Measurements from ENCODE around the gene TNN. TPM values are rescaled to one million over a fixed set of nuclear protein-coding genes. Genes with fewer than 3 reads are reported as not detected.

The TNN gene
- total and polyA plus RNA-seq, 2 donors (not counting 1 experiment from before 2014, with no cell fraction given), result not detected

GRCh38 chr1:175129182-175129581 lies 61.5 kb downstream of the TNN start:
- no peak overlapping the region for H3K4me2 ChIP-seq (ENCODE audit: extremely low read depth, insufficient read depth, low read length)
- H3K27me3 ChIP-seq (ENCODE audit: control insufficient read depth, insufficient read depth, low read length), result no peaks in the 10 kb centered on the region
- H3K36me3 ChIP-seq (ENCODE audit: control insufficient read depth, insufficient read depth, low read length), result no peaks in the 10 kb centered on the region
- H3K4me3 ChIP-seq (replicated peaks in 1 of 4; ENCODE audit: control extremely low read depth in 1 of 4, insufficient read depth in 1 of 4, low read depth in 3 of 4, low read length in 4 of 4), result no peak overlapping the region
- no peak overlapping the region for H3K27ac ChIP-seq (ENCODE audit: insufficient read depth, low read length)
- no peaks in the 10 kb centered on the region for H4K20me1 ChIP-seq (ENCODE audit: control insufficient read depth, extremely low read depth, insufficient read depth, low read length)
- no peaks in the 10 kb centered on the region for H3K79me2 ChIP-seq (ENCODE audit: control insufficient read depth, insufficient read depth, low read length)
- H3K4me1 ChIP-seq (ENCODE audit: control insufficient read depth, extremely low read depth, insufficient read depth, low read length), result peaks cover 2% of the 10 kb centered on the region
- no peak for TF ChIP-seq EZH2 (IDR thresholded peaks at IDR 0.05; ENCODE audit: low read length, missing control alignments)
- no peak for TF ChIP-seq CTCF (conservative IDR thresholded peaks at IDR 0.05 in 1 of 2, IDR thresholded peaks at IDR 0.05 in 1 of 2; ENCODE audit: low read depth in 1 of 2, low read length in 2 of 2)
- H3K9me3 ChIP-seq (ENCODE audit: control insufficient read depth, insufficient read depth, low read depth, low read length), result no peaks in the 10 kb centered on the region
- H2AFZ ChIP-seq (ENCODE audit: low read length), result no peak overlapping the region
- no peak overlapping the region for H3K9ac ChIP-seq (ENCODE audit: insufficient read depth, low read length)
- DNase-seq (ENCODE audit: low read depth in 2 of 2), result peak; percentile 29 to 77

- Histone ChIP-seq H3K79me2 (ENCODE audit: control insufficient read depth, insufficient read depth, low read length) (no peaks in the 10 kb centered on the region), H3K27ac (ENCODE audit: insufficient read depth, low read length) (no peak overlapping the region), H3K27me3 (ENCODE audit: control insufficient read depth, insufficient read depth, low read length) (no peaks in the 10 kb centered on the region), H3K4me3 (replicated peaks in 1 of 4; ENCODE audit: control extremely low read depth in 1 of 4, insufficient read depth in 1 of 4, low read depth in 3 of 4, low read length in 4 of 4) (no peak overlapping the region), H3K9me3 (ENCODE audit: control insufficient read depth, insufficient read depth, low read depth, low read length) (no peaks in the 10 kb centered on the region), H3K9ac (ENCODE audit: insufficient read depth, low read length) (no peak overlapping the region), H3K36me3 (ENCODE audit: control insufficient read depth, insufficient read depth, low read length) (no peaks in the 10 kb centered on the region), H4K20me1 (ENCODE audit: control insufficient read depth, extremely low read depth, insufficient read depth, low read length) (no peaks in the 10 kb centered on the region), H3K4me2 (ENCODE audit: extremely low read depth, insufficient read depth, low read length) (no peak overlapping the region), H3K4me1 (ENCODE audit: control insufficient read depth, extremely low read depth, insufficient read depth, low read length) (peaks cover 2% of the 10 kb centered on the region), H2AFZ (ENCODE audit: low read length) (no peak overlapping the region)
- no peak for DNase-seq (ENCODE audit: low read depth in 2 of 2)
- TF ChIP-seq CTCF (conservative IDR thresholded peaks at IDR 0.05 in 1 of 2, IDR thresholded peaks at IDR 0.05 in 1 of 2; ENCODE audit: low read depth in 1 of 2, low read length in 2 of 2) (no peak), EZH2 (IDR thresholded peaks at IDR 0.05; ENCODE audit: low read length, missing control alignments) (no peak)
Measured at GRCh38 chr1:175129644-175129996, 62.0 kb downstream of the TNN start.

GRCh38 chr1:175129997-175130648 lies 62.5 kb downstream of the TNN start:
- Histone ChIP-seq H2AFZ (ENCODE audit: low read length) (no peak overlapping the region), H3K4me1 (ENCODE audit: control insufficient read depth, extremely low read depth, insufficient read depth, low read length) (peaks cover 2% of the 10 kb centered on the region), H3K9me3 (ENCODE audit: control insufficient read depth, insufficient read depth, low read depth, low read length) (no peaks in the 10 kb centered on the region), H4K20me1 (ENCODE audit: control insufficient read depth, extremely low read depth, insufficient read depth, low read length) (no peaks in the 10 kb centered on the region), H3K9ac (ENCODE audit: insufficient read depth, low read length) (no peak overlapping the region), H3K27ac (ENCODE audit: insufficient read depth, low read length) (no peak overlapping the region), H3K79me2 (ENCODE audit: control insufficient read depth, insufficient read depth, low read length) (no peaks in the 10 kb centered on the region), H3K4me3 (replicated peaks in 1 of 4; ENCODE audit: control extremely low read depth in 1 of 4, insufficient read depth in 1 of 4, low read depth in 3 of 4, low read length in 4 of 4) (no peak overlapping the region), H3K27me3 (ENCODE audit: control insufficient read depth, insufficient read depth, low read length) (no peaks in the 10 kb centered on the region), H3K36me3 (ENCODE audit: control insufficient read depth, insufficient read depth, low read length) (no peaks in the 10 kb centered on the region), H3K4me2 (ENCODE audit: extremely low read depth, insufficient read depth, low read length) (no peak overlapping the region)
- peak in 1 of 2 donors; percentile 2 for DNase-seq (ENCODE audit: low read depth in 2 of 2)
- TF ChIP-seq EZH2 (IDR thresholded peaks at IDR 0.05; ENCODE audit: low read length, missing control alignments) (no peak), CTCF (conservative IDR thresholded peaks at IDR 0.05 in 1 of 2, IDR thresholded peaks at IDR 0.05 in 1 of 2; ENCODE audit: low read depth in 1 of 2, low read length in 2 of 2) (no peak)
